ENCODE data around the gene ZNF214.

Gene ZNF214

DNA sequence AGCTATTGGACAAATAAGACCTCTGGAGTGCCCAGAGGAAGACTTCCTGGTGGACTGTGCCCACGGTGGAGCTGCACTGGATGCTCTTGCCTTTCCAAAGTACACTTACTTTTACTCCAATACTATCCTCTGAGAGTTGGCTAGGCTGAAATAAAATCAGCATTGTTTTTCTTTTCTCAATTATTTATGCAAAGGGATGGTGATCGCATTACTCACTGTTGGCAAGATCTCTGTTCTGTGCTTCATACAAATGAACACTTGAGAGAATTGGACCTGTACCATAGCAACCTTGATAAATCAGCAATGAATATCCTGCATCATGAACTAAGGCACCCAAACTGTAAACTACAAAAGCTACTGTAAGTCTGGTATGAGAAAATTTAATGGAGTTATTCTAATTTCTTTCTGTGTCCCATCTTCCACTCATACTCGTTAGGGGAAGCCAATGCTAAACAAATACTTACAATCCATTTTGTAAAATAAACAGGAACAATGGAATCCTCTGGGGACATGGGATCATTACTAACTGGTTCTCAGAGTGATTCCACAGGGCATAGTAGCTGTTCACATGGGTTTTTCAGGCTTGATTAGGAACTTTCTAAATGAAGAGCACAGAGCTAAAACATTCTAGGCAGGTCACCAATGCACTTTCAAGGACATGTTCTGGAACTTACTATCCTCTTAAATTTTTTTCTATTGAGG, 26.5 kb upstream of the ZNF214 start:
- H3K9me3 ChIP-seq (ENCODE audit: insufficient read depth, low read depth, low read length) = no peaks in the 10 kb centered on the region
- no peaks in the 10 kb centered on the region for H4K20me1 ChIP-seq (ENCODE audit: insufficient read depth, low read length, poor library complexity, severe bottlenecking)
- no peaks in the 10 kb centered on the region for H3K9me2 ChIP-seq (replicated peaks; ENCODE audit: low read depth, low read length)
- no peak overlapping the region for H3K4me3 ChIP-seq (ENCODE audit: low read length, poor library complexity, severe bottlenecking)
- H3F3A ChIP-seq (ENCODE audit: low read depth) = no peaks in the 10 kb centered on the region
- TF ChIP-seq, protein P1, sequence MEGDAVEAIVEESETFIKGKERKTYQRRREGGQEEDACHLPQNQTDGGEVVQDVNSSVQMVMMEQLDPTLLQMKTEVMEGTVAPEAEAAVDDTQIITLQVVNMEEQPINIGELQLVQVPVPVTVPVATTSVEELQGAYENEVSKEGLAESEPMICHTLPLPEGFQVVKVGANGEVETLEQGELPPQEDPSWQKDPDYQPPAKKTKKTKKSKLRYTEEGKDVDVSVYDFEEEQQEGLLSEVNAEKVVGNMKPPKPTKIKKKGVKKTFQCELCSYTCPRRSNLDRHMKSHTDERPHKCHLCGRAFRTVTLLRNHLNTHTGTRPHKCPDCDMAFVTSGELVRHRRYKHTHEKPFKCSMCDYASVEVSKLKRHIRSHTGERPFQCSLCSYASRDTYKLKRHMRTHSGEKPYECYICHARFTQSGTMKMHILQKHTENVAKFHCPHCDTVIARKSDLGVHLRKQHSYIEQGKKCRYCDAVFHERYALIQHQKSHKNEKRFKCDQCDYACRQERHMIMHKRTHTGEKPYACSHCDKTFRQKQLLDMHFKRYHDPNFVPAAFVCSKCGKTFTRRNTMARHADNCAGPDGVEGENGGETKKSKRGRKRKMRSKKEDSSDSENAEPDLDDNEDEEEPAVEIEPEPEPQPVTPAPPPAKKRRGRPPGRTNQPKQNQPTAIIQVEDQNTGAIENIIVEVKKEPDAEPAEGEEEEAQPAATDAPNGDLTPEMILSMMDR (conservative IDR thresholded peaks at IDR 0.05; ENCODE audit: low read length) = no peak
- TF ChIP-seq EZH2phosphoT487 (IDR thresholded peaks at IDR 0.05; ENCODE audit: borderline replicate concordance) = no peak
- H2AFZ ChIP-seq (ENCODE audit: low read length) = no peak overlapping the region
- H3K79me2 ChIP-seq (ENCODE audit: insufficient read depth, low read length) = no peaks in the 10 kb centered on the region
- H3K27me3 ChIP-seq (ENCODE audit: insufficient read depth, low read length, poor library complexity, severe bottlenecking) = no peaks in the 10 kb centered on the region
- no peak overlapping the region for H3K4me2 ChIP-seq (ENCODE audit: low read depth, low read length, poor library complexity, severe bottlenecking)
- H3K36me3 ChIP-seq (ENCODE audit: insufficient read depth, low read length) = no peaks in the 10 kb centered on the region
- H3K9ac ChIP-seq (ENCODE audit: low read depth, low read length, poor library complexity, severe bottlenecking) = no peak overlapping the region
- no peaks in the 10 kb centered on the region for H3K4me1 ChIP-seq (ENCODE audit: insufficient read depth, low read length, poor library complexity, severe bottlenecking)

DNA sequence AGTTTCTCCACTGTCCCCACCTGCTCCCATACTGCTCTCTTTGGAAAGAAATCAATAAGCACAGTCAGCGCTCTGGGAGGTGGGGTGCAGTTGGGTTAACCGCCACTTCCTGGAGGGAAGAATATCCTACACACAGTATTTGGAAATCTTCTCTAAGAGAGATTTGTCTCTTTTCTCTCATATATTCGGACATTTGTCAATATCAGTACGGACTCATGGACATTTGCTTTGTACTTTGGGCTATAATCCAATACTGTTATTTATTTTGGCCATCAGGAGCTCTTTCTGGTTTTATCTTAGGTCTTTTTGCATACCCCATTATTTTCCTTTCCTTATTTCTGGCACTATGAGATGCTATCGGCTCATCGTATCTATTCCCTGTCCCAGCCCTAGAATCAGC, 13.9 kb upstream of the ZNF214 start:
- Histone ChIP-seq H3K27me3 (ENCODE audit: insufficient read depth, low read length, poor library complexity, severe bottlenecking) (no peaks in the 10 kb centered on the region), H3K9me2 (replicated peaks; ENCODE audit: low read depth, low read length) (no peaks in the 10 kb centered on the region), H3K36me3 (ENCODE audit: insufficient read depth, low read length) (no peaks in the 10 kb centered on the region), H3K4me1 (ENCODE audit: insufficient read depth, low read length, poor library complexity, severe bottlenecking) (no peaks in the 10 kb centered on the region), H3K9ac (ENCODE audit: low read depth, low read length, poor library complexity, severe bottlenecking) (no peak overlapping the region), H3K4me2 (ENCODE audit: low read depth, low read length, poor library complexity, severe bottlenecking) (no peak overlapping the region), H4K20me1 (ENCODE audit: insufficient read depth, low read length, poor library complexity, severe bottlenecking) (no peaks in the 10 kb centered on the region), H3F3A (ENCODE audit: low read depth) (no peaks in the 10 kb centered on the region), H3K79me2 (ENCODE audit: insufficient read depth, low read length) (no peaks in the 10 kb centered on the region), H3K9me3 (ENCODE audit: insufficient read depth, low read depth, low read length) (no peaks in the 10 kb centered on the region), H2AFZ (ENCODE audit: low read length) (no peak overlapping the region), H3K4me3 (ENCODE audit: low read length, poor library complexity, severe bottlenecking) (no peak overlapping the region)
- TF ChIP-seq EZH2phosphoT487 (IDR thresholded peaks at IDR 0.05; ENCODE audit: borderline replicate concordance) = no peak

DNA sequence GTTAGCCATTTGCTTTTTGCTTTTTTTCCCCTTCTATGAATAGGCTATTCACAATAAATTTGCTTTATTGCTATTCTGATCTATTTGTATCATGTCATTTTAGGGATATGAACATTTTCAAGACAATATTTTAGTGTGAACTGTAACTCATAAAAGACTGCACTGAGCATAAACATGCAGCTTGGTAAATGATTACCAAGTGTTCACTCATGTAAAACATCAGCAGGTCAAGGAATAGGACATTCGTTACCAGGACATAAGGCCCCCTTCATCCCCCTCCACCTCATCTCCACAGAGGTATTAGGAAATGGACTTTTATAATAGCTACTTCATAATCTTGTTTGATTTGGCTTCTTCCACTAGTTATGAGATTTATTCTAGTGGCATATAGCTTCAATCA, 12.5 kb upstream of the ZNF214 start:
- Histone ChIP-seq H2AFZ (ENCODE audit: low read length) (no peak overlapping the region), H3K79me2 (ENCODE audit: insufficient read depth, low read length) (no peaks in the 10 kb centered on the region), H3K4me2 (ENCODE audit: low read depth, low read length, poor library complexity, severe bottlenecking) (no peak overlapping the region), H3F3A (ENCODE audit: low read depth) (no peaks in the 10 kb centered on the region), H4K20me1 (ENCODE audit: insufficient read depth, low read length, poor library complexity, severe bottlenecking) (no peaks in the 10 kb centered on the region), H3K27me3 (ENCODE audit: insufficient read depth, low read length, poor library complexity, severe bottlenecking) (no peaks in the 10 kb centered on the region), H3K9me3 (ENCODE audit: insufficient read depth, low read depth, low read length) (no peaks in the 10 kb centered on the region), H3K9ac (ENCODE audit: low read depth, low read length, poor library complexity, severe bottlenecking) (no peak overlapping the region), H3K4me1 (ENCODE audit: insufficient read depth, low read length, poor library complexity, severe bottlenecking) (no peaks in the 10 kb centered on the region), H3K9me2 (replicated peaks; ENCODE audit: low read depth, low read length) (no peaks in the 10 kb centered on the region), H3K4me3 (ENCODE audit: low read length, poor library complexity, severe bottlenecking) (no peak overlapping the region), H3K36me3 (ENCODE audit: insufficient read depth, low read length) (no peaks in the 10 kb centered on the region)
- TF ChIP-seq EZH2phosphoT487 (IDR thresholded peaks at IDR 0.05; ENCODE audit: borderline replicate concordance) = no peak
- TF ChIP-seq, protein P1 (conservative IDR thresholded peaks at IDR 0.05; ENCODE audit: low read length) = no peak

DNA sequence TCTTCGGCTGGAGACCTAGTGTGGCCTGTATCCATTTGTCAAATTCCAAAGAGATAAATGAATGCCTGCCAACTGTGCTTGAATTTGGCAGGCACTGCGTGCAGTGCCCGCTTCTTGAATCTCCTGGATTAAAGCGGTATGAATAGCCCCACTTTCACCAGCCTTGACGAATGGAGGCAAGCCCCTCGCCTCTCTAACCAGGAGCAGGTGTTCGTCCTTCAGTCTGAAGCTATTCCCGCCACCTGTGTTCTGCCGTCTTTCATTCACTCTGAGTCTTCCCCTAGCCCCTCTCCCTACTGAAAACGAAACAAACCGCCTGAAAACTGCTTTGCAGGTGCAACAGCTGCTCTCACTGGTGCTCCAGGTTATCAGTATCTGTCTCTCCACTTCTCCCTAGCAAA, 11.3 kb upstream of the ZNF214 start:
- TF ChIP-seq, protein P1 (conservative IDR thresholded peaks at IDR 0.05; ENCODE audit: low read length) = no peak
- no peak for TF ChIP-seq EZH2phosphoT487 (IDR thresholded peaks at IDR 0.05; ENCODE audit: borderline replicate concordance)
- no peak overlapping the region for H2AFZ ChIP-seq (ENCODE audit: low read length)
- H3K27me3 ChIP-seq (ENCODE audit: insufficient read depth, low read length, poor library complexity, severe bottlenecking) = no peaks in the 10 kb centered on the region
- no peaks in the 10 kb centered on the region for H3K36me3 ChIP-seq (ENCODE audit: insufficient read depth, low read length)
- no peak overlapping the region for H3K9ac ChIP-seq (ENCODE audit: low read depth, low read length, poor library complexity, severe bottlenecking)
- H3K9me2 ChIP-seq (replicated peaks; ENCODE audit: low read depth, low read length) = no peaks in the 10 kb centered on the region
- no peaks in the 10 kb centered on the region for H3K4me1 ChIP-seq (ENCODE audit: insufficient read depth, low read length, poor library complexity, severe bottlenecking)
- no peaks in the 10 kb centered on the region for H3K79me2 ChIP-seq (ENCODE audit: insufficient read depth, low read length)
- no peak overlapping the region for H3K4me2 ChIP-seq (ENCODE audit: low read depth, low read length, poor library complexity, severe bottlenecking)
- H3K9me3 ChIP-seq (ENCODE audit: insufficient read depth, low read depth, low read length) = no peaks in the 10 kb centered on the region
- H3F3A ChIP-seq (ENCODE audit: low read depth) = no peaks in the 10 kb centered on the region
- no peak overlapping the region for H3K4me3 ChIP-seq (ENCODE audit: low read length, poor library complexity, severe bottlenecking)
- H4K20me1 ChIP-seq (ENCODE audit: insufficient read depth, low read length, poor library complexity, severe bottlenecking) = no peaks in the 10 kb centered on the region

All from Loucy (cell line).